Right lobe of liver (tissue), 6 donors: ENCODE results near the gene INS. TPM values are rescaled to one million over a fixed set of nuclear protein-coding genes. Genes with fewer than 3 reads are reported as not detected.

ENCODE experiments used
- ATAC-seq, 4 donors: fragments of 200-7000 bp; cut with Tn5 transposase; one replicate each; pipeline ENCODE4 v1.9.1; 2020; ENCODE audit warnings: mild to moderate bottlenecking in 4 of 4, moderate library complexity in 4 of 4
- DNase-seq, 3 donors: peaks; one replicate each; pipeline ENCODE4 v3.0.0-alpha.2; 2020
- H3K27ac ChIP-seq, 3 donors: fragments of 200-600 bp; one replicate each; pipeline ENCODE4 v1.8.0; 2022
- H3K27me3 ChIP-seq, 2 donors: fragments of 200-600 bp; one replicate each; pipeline ENCODE4 v1.8.0; 2022
- H3K36me3 ChIP-seq, 4 donors: fragments of 200-600 bp; sonication (generic) in 1 of 4; one replicate each; pipeline versions ENCODE4 v1.5.1 to v1.8.0; 2017 to 2022; ENCODE audit warnings: control low read depth in 1 of 4
- H3K4me1 ChIP-seq, 4 donors: fragments of 200-600 bp; sonication (generic) in 1 of 4; one replicate each; pipeline versions ENCODE4 v1.5.1 to v1.8.0; 2017 to 2022; ENCODE audit warnings: control low read depth in 1 of 4
- H3K4me3 ChIP-seq, 3 donors: fragments of 200-600 bp; one replicate each; pipeline ENCODE4 v1.8.0; 2022
- H3K9me3 ChIP-seq, 4 donors: fragments of 200-600 bp; sonication (generic) in 1 of 4; one replicate each; pipeline versions ENCODE4 v1.5.1 to v1.8.0; 2017 to 2022; ENCODE audit warnings: control low read depth in 1 of 4
- CTCF ChIP-seq, 4 donors: fragments of 200-600 bp in 3 of 4; fragments of 450-650 bp in 1 of 4; IDR thresholded peaks; one replicate each; pipeline versions ENCODE4 v1.5.1 to v1.8.0; 2016 to 2022; ENCODE audit warnings: antibody characterized with exemption in 4 of 4, mild to moderate bottlenecking in 2 of 4
- POLR2A ChIP-seq: fragments of 450-650 bp; IDR thresholded peaks from one replicate; pipeline ENCODE4 v1.6.1; 2017; ENCODE audit warnings: antibody characterized with exemption, mild to moderate bottlenecking
- WGBS: methylation state at CpG from one replicate; pipeline ENCODE4 v1.1.6; 2018; ENCODE audit warnings: low coverage, low lambda C conversion rate; ENCODE audit not compliant: insufficient coverage; ENCODE audit errors: missing lambda C conversion rate; 5-methylcytosine and 5-hydroxymethylcytosine counted together
- intact Hi-C, 2 donors: fragments of 100-400 bp; cut with DNase I; formaldehyde crosslinking; loops; one replicate each; pipeline versions ENCODE4 v1.11.2 to v1.14.1; 2022
- total RNA-seq, 6 experiments: library from RNA; depleted of rRNA in 2 of 6; stranded (reverse); fragments of >200 nt in 2 of 6; fragmentation: NEBNext Ultra II Directional in 3 of 6; extraction: Animal tissue kit (Norgen Biotek cat#: 25700) in 3 of 6; gene quantifications; one replicate each; pipeline versions ENCODE4 v1.1.0 to v1.2.4, GENCODE V29; 2016 to 2023
- donor health status: DM: no; HTN: yes; CAD: no.
- donor health status: DM: no; HTN: no; CAD: no.
- donor health status: DM: no; HTN: no; CAD: no.
- donor health status: DM: no; HTN: yes; CAD: no.
- donor health status: DM: no; HTN: yes; CAD: no.

Gene INS
- total RNA-seq, 6 experiments from 2014 or later: not detected

- no peak overlapping the region for H3K4me3 ChIP-seq
- intact Hi-C loops: loop anchor here in 1 of 2 donors (10.0 kb wide), 1 partner anchor 323 kb away; no protein-coding TSS in a partner anchor
- no peaks in the 10 kb centered on the region for H3K9me3 ChIP-seq
- 32% methylated on average over 11 of the region's 29 CpGs for WGBS
- no peaks in the 10 kb centered on the region for H3K4me1 ChIP-seq
- no peaks in the 10 kb centered on the region for H3K27me3 ChIP-seq
- no peaks in the 10 kb centered on the region for H3K36me3 ChIP-seq
- ATAC-seq (peak in 1 of 4 donors; percentile 13), DNase-seq (peak in 2 of 3 donors; percentile 14 to 55)
- TF ChIP-seq POLR2A (no peak), CTCF (IDR thresholded peaks at IDR 0.05) (no peak)
- H3K27ac ChIP-seq: no peak overlapping the region
These were observed 41.3 kb upstream of the INS start for GRCh38 chr11:2202071-2202899.

- WGBS: no CpG with 5 or more reads among the region's 2 CpGs
- Histone ChIP-seq H3K9me3 (no peaks in the 10 kb centered on the region), H3K27me3 (no peaks in the 10 kb centered on the region), H3K27ac (no peak overlapping the region), H3K4me3 (no peak overlapping the region), H3K4me1 (no peaks in the 10 kb centered on the region), H3K36me3 (no peaks in the 10 kb centered on the region)
- intact Hi-C loops: loop anchor here in 1 of 2 donors (10.0 kb wide), 1 partner anchor 323 kb away; no protein-coding TSS in a partner anchor
- no peak for TF ChIP-seq POLR2A
- TF ChIP-seq CTCF (IDR thresholded peaks at IDR 0.05): no peak
- no peak for DNase-seq
- no peak for ATAC-seq
These were observed 40.5 kb upstream of the INS start for GRCh38 chr11:2201542-2201941.

GRCh38 chr11:2200957-2201519 lies 40.0 kb upstream of the INS start:
- 55% methylated on average over 1 of the region's 1 CpG for WGBS
- Histone ChIP-seq H3K27me3 (no peaks in the 10 kb centered on the region), H3K27ac (no peak overlapping the region), H3K4me1 (no peaks in the 10 kb centered on the region), H3K36me3 (no peaks in the 10 kb centered on the region), H3K4me3 (no peak overlapping the region), H3K9me3 (no peaks in the 10 kb centered on the region)
- TF ChIP-seq CTCF (IDR thresholded peaks at IDR 0.05): no peak
- no peak for TF ChIP-seq POLR2A
- DNase-seq (no peak), ATAC-seq (no peak)
- intact Hi-C loops: loop anchor here in 1 of 2 donors (10.0 kb wide), 1 partner anchor 324 kb away; no protein-coding TSS in a partner anchor

- no peak overlapping the region for H3K27ac ChIP-seq
- no peaks in the 10 kb centered on the region for H3K4me1 ChIP-seq
- TF ChIP-seq CTCF (IDR thresholded peaks at IDR 0.05): no peak
- no peak for TF ChIP-seq POLR2A
- ATAC-seq: no peak
- no peaks in the 10 kb centered on the region for H3K27me3 ChIP-seq
- 43% methylated on average over 7 of the region's 11 CpGs for WGBS
- H3K36me3 ChIP-seq: no peaks in the 10 kb centered on the region
- intact Hi-C loops: loop anchor here in 1 of 2 donors (10.0 kb wide), 1 partner anchor 324 kb away; no protein-coding TSS in a partner anchor
- H3K4me3 ChIP-seq: no peak overlapping the region
- no peaks in the 10 kb centered on the region for H3K9me3 ChIP-seq
- peak in 2 of 3 donors; percentile 5 to 38 for DNase-seq
These were observed 39.5 kb upstream of the INS start for GRCh38 chr11:2200536-2200935.
